ENCODE data around the gene ZNF185. TPM values are rescaled to one million over a fixed set of nuclear protein-coding genes. Genes with fewer than 3 reads are reported as not detected.

The ZNF185 gene
- polyA plus RNA-seq, 10 donors: 7.8 to 35.2 (median 22.6) TPM

Other genes starting within 250 kb of the ZNF185 start
- gene MAGEA3, start 199.3 kb upstream of the ZNF185 start, polyA plus RNA-seq (ENCODE audit: insufficient read length in 10 of 10): not detected
- gene CSAG2, start 188.8 kb upstream of the ZNF185 start, polyA plus RNA-seq (ENCODE audit: insufficient read length in 10 of 10): not detected
- not detected for gene MAGEA2B, start 183.4 kb upstream of the ZNF185 start, polyA plus RNA-seq (ENCODE audit: insufficient read length in 10 of 10)
- gene CSAG1, start 164.3 kb upstream of the ZNF185 start, polyA plus RNA-seq (ENCODE audit: insufficient read length in 10 of 10): not detected
- not detected for gene MAGEA12, start 164.3 kb upstream of the ZNF185 start, polyA plus RNA-seq (ENCODE audit: insufficient read length in 10 of 10)
- not detected for gene MAGEA2, start 144.2 kb upstream of the ZNF185 start, polyA plus RNA-seq (ENCODE audit: insufficient read length in 10 of 10)
- gene CSAG3, start 138.8 kb upstream of the ZNF185 start, polyA plus RNA-seq (ENCODE audit: insufficient read length in 10 of 10): not detected
- gene MAGEA6, start 128.4 kb upstream of the ZNF185 start, polyA plus RNA-seq (ENCODE audit: insufficient read length in 10 of 10): not detected
- gene CETN2, start 67.3 kb upstream of the ZNF185 start, polyA plus RNA-seq (ENCODE audit: insufficient read length in 10 of 10): 10 to 100 TPM; 26.5 to 44.6 (median 35.1) TPM
- 10 to 100 TPM in 9 of 10 donors, 1 to 10 TPM in 1; 9.7 to 19.8 (median 11.9) TPM for gene NSDHL, start 67.0 kb upstream of the ZNF185 start, polyA plus RNA-seq (ENCODE audit: insufficient read length in 10 of 10)
- under 1 TPM in 4 of 10 donors, not detected in 6; 0.08 to 0.16 (median 0.12) TPM for gene PNMA5, start 96.0 kb downstream of the ZNF185 start, polyA plus RNA-seq (ENCODE audit: insufficient read length in 10 of 10)
- gene PNMA3, start 158.4 kb downstream of the ZNF185 start, polyA plus RNA-seq (ENCODE audit: insufficient read length in 10 of 10): 1 to 10 TPM in 7 of 10 donors, under 1 TPM in 3; 0.41 to 1.9 (median 1.1) TPM
- gene PNMA6A, start 174.4 kb downstream of the ZNF185 start, polyA plus RNA-seq (ENCODE audit: insufficient read length in 10 of 10): 1 to 10 TPM in 9 of 10 donors, under 1 TPM in 1; 0.91 to 3.6 (median 2.4) TPM

Measured in muscle of back (tissue), 10 donors.